AG08395 (cell line): ENCODE results near the gene CTU1.

Experiments
- DNase-seq: peaks from one replicate; pipeline ENCODE4 v3.0.0; 2012; ENCODE audit warnings: mixed read lengths, low spot score

CTU1 gene

GRCh38 chr19:51081476-51081875 lies 26.7 kb downstream of the CTU1 start:
- DNase-seq, result no peak

- no peak for DNase-seq
Observed at GRCh38 chr19:51079481-51080110, 28.6 kb downstream of the CTU1 start.

- no peak for DNase-seq
Observed at GRCh38 chr19:51078731-51079130, 29.5 kb downstream of the CTU1 start.

GRCh38 chr19:51078104-51078503 lies 30.1 kb downstream of the CTU1 start:
- DNase-seq, result no peak

- no peak for DNase-seq
Observed at GRCh38 chr19:51076631-51077213, 31.5 kb downstream of the CTU1 start.

GRCh38 chr19:51075998-51076397 lies 32.2 kb downstream of the CTU1 start:
- no peak for DNase-seq

- DNase-seq, result no peak
Observed at GRCh38 chr19:51071095-51071405, 37.2 kb downstream of the CTU1 start.

- DNase-seq, result no peak
Observed at GRCh38 chr19:51070334-51071094, 37.7 kb downstream of the CTU1 start.

GRCh38 chr19:51066393-51067186 lies 41.6 kb downstream of the CTU1 start:
- DNase-seq, result no peak

- no peak for DNase-seq
Observed at GRCh38 chr19:51065221-51065960, 42.8 kb downstream of the CTU1 start.

GRCh38 chr19:51064534-51065220 lies 43.5 kb downstream of the CTU1 start, which contains the start of gene KLK13:
TSS of gene KLK13 (minus strand) at chr19:51065092. CDS start at chr19:51065067, 25 bp downstream.
- DNase-seq, result no peak

- DNase-seq, result no peak
Observed at GRCh38 chr19:51063664-51064063, 44.5 kb downstream of the CTU1 start.

- no peak for DNase-seq
Observed at GRCh38 chr19:51060973-51061372, 47.2 kb downstream of the CTU1 start.

- no peak for DNase-seq
Observed at GRCh38 chr19:51060336-51060735, 47.9 kb downstream of the CTU1 start.

GRCh38 chr19:51059715-51060114 lies 48.5 kb downstream of the CTU1 start:
- DNase-seq, result no peak

- DNase-seq, result no peak
Observed at GRCh38 chr19:51055866-51056265, 52.3 kb downstream of the CTU1 start.
